Fibroblast of skin of abdomen (primary cell): Measurements from ENCODE around the gene MGME1. TPM values are rescaled to one million over a fixed set of nuclear protein-coding genes. Genes with fewer than 3 reads are reported as not detected.

Experiments used
- DNase-seq: peaks from one replicate; pipeline ENCODE4 v3.0.0-alpha.2; 2013
- polyA plus RNA-seq, 2 experiments: library from polyadenylated mRNA; unstranded; fragments of 120-200 nt; gene quantifications; one replicate each; pipeline ENCODE4 v1.2.1, GENCODE V29; 2013; ENCODE audit not compliant: insufficient read length in 2 of 2

MGME1 gene
- polyA plus RNA-seq (2013, experiment 1 of 2; ENCODE audit: insufficient read length) = 16.7 TPM
- polyA plus RNA-seq (2013, experiment 2 of 2; ENCODE audit: insufficient read length) = 16.3 TPM

DNA sequence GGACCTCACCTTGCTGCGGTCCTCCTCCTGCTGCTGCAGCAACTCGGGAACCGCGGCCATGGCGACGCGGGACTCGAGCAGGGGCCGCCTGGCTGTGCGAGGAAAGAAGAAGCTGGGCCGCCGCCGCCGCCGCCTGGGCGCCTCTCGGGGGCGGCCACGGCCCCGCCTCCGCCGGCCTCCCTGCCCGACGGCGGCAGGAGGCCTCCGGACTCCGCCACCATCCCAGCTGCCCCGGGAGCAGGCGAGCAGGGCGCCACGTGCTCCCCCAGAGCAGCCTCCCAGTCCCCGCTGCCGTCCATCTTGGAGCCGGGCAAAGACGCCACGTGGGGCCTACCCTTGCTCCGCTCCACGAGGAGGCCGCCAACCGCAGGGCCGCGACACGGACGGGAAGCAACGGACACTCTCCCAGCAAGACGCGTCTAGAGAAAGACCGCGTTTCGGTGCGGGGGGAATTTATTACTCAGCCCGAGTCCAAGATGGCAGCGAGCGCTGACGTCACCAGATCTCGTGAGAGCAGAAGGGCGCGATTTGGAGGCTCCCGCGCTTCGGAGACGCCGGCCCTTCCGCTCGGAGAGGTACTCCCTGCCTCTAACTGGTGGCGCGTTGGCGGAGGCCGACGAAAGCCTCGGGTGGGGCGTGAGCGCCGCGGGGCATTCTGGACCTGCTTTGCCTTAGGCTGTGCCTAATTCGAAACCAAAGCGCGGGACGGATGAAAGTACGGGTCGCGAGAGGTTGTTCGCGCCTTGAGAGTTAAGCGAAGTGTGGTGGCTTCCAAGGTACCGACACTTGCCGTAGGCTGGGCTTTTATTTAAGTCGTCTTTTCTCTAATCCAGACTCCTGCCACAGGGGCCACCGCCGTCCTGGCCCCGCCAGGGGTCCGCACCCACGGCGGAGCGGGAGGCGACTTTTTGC is at the start of gene MGME1, which contains the start of gene SNX5:
Gene MGME1 (plus strand): TSS at position 653 of the 912 bp plus-strand sequence. CDS start 842 bp downstream, outside the sequence.
Gene SNX5 (minus strand): TSS at position 429 of the 912 bp plus-strand sequence. CDS start 369 bp downstream, at position 60.
- peak; percentile 100 for DNase-seq

GRCh38 chr20:17919149-17919548 is 49.7 kb upstream of the MGME1 start:
- no peak for DNase-seq

- no peak for DNase-seq
These were observed 47.0 kb upstream of the MGME1 start for GRCh38 chr20:17921774-17922173.

- DNase-seq = peak; percentile 76
These were observed 43.5 kb upstream of the MGME1 start for GRCh38 chr20:17925141-17925939.

DNA sequence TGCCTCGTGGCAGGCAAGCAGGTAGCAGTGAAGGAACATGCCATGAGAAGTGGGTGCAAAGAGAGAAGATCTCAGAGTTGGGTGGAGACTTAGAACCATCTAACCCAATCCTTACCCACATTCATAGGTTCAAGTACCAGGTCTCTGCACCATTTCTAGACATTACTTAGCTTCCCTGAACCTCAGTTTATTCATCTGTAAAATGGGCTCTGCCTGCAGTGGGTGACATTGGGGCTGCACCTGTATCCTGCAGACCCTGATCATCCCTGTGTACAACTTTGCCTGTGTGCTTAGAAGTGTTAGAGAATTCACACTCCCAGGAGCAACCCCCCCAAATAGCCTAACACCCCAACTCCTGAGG is 42.9 kb upstream of the MGME1 start:
- DNase-seq = no peak

- DNase-seq = no peak
These were observed 40.6 kb upstream of the MGME1 start for GRCh38 chr20:17928211-17928611.

DNA sequence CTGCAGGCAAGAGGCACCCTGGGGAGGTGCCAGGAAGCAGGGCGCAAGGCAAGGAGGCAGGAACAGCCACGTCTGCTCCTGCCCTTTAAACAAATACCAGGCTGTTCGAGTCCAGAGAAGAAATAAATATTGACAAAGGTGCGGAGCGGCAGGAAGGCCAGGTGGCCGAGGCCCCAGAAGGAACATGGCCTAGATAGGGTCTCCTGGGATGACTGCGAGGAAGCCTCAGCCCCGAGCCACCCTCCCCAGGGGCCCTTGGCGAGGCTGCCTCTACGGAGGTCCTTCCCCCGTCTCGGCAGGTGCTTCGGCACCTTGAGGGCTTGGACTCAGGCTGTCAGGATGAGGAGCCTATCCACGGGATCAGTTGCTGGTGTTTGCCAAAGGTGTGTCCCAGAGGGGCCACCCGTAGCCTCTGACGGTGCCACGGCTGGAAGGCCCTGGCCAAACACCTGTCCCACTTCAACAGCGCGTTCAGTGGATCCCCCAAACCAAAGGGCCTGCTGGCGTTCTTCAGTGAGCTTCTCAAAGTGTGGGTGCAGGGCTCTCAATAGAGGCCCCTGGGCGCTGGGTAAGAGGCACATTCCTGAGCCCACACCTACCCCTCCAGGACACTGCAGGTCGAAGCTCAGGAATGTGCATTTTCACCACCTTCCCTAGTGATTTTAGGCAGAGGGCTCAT is 40.0 kb upstream of the MGME1 start:
- no peak for DNase-seq

GRCh38 chr20:17931513-17931912 is 37.3 kb upstream of the MGME1 start:
- DNase-seq = no peak

DNA sequence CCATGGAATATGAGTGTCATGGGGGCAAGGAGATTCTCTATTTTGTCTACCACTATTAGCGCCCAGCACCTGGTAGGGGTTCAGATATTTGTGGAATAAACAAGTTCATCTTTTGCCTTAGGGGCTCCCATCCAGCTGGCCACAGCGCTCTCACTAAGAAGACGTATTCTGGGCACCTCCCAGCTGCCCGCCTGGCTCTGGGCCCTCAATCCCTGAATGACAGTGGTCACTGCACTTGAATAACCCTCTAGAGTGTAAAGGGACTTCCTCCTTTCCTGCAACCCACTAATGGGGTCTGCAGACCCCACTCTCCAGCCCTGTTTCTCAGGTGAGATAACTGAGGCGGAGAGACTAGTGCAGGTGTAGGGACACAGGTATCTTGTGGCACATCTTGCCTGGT is 36.4 kb upstream of the MGME1 start:
- no peak for DNase-seq

GRCh38 chr20:17933121-17933520 is 35.7 kb upstream of the MGME1 start:
- DNase-seq = no peak

GRCh38 chr20:17933711-17934110 is 35.1 kb upstream of the MGME1 start:
- no peak for DNase-seq

GRCh38 chr20:17934141-17934862 is 34.5 kb upstream of the MGME1 start:
- peak; percentile 47 for DNase-seq

DNA sequence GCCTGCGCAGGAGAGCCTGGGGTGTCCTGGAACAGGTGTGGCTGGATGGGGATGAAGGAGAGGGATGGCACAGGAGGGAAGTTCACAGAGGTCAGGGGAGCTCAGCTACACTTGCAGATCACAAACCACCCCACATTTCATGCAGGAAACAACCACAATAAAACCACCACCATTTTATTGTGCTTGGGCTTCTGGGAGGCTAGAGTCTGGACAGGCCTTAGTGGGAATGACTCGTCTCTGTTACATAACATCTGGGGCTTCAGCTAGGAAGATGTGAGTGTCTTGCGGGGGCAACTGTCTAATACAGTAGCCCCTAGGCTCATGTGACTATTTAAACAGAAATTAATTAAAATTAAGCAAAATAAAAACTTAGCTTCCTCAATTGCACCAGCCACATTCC is 33.6 kb upstream of the MGME1 start:
- peak; percentile 48 for DNase-seq

- DNase-seq = no peak
These were observed 33.1 kb upstream of the MGME1 start for GRCh38 chr20:17935761-17936160.

DNA sequence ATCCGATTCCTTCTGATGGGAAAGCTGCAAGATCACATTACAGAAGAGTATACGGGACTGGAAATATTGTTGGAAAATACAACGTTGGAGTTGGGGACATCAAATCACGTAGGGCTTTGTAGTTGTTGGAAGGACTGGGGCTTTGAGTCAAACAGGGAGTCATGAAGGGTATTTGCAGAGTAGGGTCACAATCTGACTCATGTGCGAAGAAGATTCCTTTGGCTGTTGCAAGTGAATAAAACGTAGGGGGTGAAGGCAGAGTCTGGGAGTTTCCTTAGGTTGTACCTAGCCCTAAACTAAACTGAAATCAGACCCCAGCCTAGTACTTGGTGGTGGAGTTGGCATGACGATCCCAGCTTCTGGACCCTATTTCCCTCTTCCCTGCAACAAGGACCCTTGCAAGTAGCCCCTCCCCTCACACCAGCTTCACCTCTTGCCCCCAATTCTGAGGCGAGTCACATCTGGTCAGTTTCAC is 32.5 kb upstream of the MGME1 start:
- DNase-seq = peak; percentile 55

DNA sequence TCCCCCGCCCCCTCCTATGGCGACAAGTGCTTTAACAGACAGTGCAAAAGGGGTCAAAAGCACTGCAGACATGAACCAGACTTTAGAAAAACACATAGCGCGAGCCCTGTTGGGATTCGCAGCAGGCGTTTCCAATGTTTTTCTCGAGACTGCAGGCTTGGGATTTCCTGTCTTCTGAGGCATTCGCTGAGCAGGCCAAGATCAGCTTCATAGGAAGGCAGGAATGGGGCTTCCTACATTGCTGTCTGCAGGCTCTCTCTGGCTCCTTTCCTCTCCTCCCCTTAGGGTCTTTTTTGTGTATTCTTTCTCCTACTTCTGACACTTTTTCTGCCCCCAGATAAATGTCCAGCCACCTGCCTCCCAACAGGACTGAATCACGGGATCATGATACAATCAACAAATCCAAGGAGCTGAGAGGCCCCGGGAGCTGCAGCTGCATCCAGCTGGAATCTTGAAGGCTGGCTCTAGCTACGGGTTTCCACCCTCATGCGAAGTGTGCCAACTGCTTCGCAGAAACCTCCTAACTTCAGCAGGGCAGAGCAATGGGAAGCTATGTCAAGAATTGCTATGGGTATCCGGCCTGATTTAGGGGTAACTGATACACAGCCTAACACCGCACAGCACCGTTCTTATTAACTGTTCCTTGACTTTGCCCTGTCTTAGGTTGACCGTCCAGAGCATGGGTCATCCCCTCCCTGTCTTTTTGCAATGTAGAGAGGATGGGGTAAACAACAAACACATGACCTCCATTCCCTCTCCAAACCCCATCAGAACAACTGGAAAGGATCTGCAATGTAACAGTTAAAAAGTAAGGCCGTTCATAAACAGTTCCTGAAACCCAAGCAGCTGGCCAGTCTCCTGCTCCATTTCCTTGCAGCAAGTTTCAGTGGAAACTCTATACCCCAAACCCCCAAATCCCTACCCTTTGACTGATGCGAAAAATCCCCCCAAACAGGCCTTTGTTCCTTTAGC is 31.8 kb upstream of the MGME1 start:
- DNase-seq = peak; percentile 65

DNA sequence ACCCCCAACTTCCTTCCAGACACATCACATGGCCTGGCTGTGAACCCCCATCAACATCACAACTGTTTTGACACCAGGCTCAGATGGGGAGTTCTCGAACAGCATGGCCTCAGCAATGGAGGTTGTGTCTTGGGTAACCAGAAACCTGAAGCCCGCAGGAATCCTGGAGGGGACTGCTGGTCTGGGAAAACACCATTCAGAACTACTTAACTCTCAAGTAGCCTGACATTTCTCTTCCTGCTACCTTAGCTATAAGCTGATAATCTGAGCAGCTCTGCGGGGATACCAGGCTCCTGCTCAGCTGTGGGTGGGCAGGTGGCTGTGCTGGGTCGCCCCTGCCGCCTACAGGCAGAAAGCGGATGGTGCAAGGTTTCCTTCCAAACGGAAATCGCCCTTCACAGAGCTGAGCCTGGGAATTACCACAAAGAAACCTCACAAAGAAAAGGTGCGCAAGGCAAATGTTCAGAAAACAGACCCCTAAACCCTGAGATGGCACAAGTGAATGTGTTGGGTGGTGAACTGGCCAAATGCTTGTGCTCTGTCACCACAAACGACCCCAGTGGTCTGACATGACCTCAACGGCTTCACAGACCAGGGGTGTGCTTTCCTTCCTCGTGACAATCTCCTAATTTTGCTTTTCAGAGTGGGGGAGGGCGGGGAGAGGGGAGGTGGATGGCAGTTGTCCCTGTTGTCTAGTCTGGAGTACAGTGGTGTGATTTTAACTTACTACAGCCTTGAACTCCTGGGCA is 29.8 kb upstream of the MGME1 start:
- peak; percentile 64 for DNase-seq

DNA sequence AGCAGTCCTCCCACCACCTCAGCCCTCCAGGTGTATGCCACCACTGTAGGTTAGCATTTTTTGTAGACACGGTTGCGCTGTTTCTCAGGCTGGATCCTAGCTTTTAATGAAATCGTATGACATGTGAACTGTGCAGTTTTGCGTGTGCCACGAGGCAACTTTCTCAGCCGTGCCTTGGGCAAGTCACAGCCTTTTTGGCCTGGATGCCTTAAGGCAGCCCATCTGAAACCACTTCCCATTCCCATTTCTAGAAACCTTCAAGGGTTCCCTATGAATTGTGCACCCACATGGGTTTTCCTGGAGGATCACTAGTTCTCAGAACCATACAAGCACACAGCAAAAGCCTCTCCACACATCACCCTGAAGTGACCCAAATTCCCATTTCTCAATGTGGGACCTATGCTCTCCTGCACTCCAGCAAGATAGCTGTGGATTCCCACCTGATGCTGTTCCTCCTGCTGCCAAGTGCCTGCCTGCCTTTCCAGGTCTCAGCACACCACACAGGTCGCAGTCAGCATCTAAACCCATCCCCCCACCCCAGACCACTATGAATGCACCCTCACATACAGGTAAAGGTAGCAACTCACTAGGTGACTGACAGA is 29.1 kb upstream of the MGME1 start:
- DNase-seq = no peak

GRCh38 chr20:17940224-17940971 is 28.4 kb upstream of the MGME1 start:
- no peak for DNase-seq
